Measurements from ENCODE around the gene DOLPP1.

Gene DOLPP1

GRCh38 chr9:129130791-129131190, 49.9 kb downstream of the DOLPP1 start:
- no peaks in the 10 kb centered on the region for H3K9me3 ChIP-seq (replicated peaks in 1 of 11)
- H3K4me2 ChIP-seq: no peak overlapping the region
- peaks cover 0 to 40% (median 4%) of the 10 kb centered on the region in 11 experiments; a peak in 9 of 22 replicates for H4K20me1 ChIP-seq
- no peaks in the 10 kb centered on the region for H3K27me3 ChIP-seq
- H3K4me1 ChIP-seq: peaks cover 15 to 32% (median 25%) of the 10 kb centered on the region in 10 experiments
- peaks cover 76 to 96% (median 84%) of the 10 kb centered on the region in 11 experiments for H3K36me3 ChIP-seq
- TF ChIP-seq Cebpa-rat (IDR thresholded peaks at IDR 0.05): no peak
- no peak overlapping the region for H3K9ac ChIP-seq
- no peak overlapping the region for H3K27ac ChIP-seq
- no peak overlapping the region for H3K4me3 ChIP-seq

DNA sequence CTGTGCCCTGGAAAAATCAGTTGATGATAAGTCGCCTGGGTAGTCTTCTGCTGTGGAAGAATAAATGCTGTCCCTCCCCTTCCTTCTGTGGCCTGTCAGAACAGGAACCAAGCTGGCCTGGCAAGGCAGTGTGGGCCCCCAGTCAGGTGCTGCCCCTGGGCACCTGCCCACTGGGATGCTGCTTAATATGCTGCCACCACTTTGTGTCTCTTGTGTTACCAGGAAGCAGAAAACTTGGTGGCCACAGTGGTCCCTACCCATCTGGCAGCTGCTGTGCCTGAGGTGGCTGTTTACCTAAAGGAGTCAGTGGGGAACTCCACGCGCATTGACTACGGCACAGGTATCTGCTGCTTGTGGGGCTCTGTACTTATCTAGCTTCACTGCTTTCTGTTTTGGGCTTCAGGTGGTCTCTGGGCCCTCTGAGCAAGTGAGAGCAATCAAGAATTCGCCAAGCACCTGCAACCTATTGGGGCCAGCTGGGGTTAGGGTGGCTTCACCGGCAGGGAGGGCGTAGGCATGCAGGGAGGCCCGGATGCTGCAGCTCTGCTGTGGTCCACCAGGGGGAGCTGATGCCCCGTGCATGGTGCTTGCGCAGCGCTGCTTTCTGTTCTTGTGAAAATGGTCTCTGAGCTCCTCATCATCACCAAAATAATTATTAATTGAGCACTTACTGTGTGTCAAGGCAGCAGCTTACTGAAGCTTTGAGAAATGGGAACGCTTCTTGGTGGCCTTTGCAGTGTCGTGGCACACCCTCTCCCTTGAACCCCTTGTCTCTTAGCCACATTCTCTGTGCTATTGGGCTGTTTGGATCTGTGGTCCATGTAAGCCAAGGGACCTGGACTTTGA, 50.6 kb downstream of the DOLPP1 start:
- Histone ChIP-seq H3K27ac (no peak overlapping the region), H3K27me3 (no peaks in the 10 kb centered on the region), H3K4me1 (peaks cover 8 to 24% (median 17%) of the 10 kb centered on the region in 10 experiments), H3K9ac (peak overlapping the region in 3 of 11 experiments; percentile 1 to 13 (median 8); a peak in 1 of 22 replicates), H4K20me1 (peaks cover 0 to 35% (median 4%) of the 10 kb centered on the region in 11 experiments; a peak in 9 of 22 replicates), H3K9me3 (replicated peaks in 1 of 11) (no peaks in the 10 kb centered on the region), H3K4me2 (peak overlapping the region in 3 of 11 experiments; percentile 5 to 30 (median 28); a peak in 2 of 22 replicates), H3K4me3 (no peak overlapping the region), H3K36me3 (peaks cover 80 to 97% (median 90%) of the 10 kb centered on the region in 11 experiments)
- no peak for TF ChIP-seq Cebpa-rat (IDR thresholded peaks at IDR 0.05)

DNA sequence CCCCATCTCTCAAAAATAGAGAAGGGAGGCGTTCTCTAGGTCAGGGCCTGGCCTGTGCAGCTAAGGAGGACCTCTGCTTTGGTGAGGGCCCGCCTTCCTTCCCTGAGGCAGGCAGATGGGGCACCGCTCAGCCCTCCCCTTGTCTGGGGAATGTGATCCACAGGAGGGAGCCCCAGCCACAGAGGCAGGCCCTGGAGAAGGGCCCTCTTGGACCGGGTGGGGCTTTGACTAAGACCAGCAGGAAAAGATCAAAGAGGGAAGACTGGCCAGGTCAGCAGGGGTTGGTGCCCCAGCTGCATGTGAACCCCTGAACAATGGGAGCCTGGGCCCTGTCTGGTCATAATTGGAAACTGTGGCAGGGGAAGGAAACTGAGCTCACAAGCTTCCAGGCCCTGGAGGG, 52.2 kb downstream of the DOLPP1 start:
- Histone ChIP-seq H4K20me1 (peaks cover 0 to 19% (median 0%) of the 10 kb centered on the region in 11 experiments; a peak in 6 of 22 replicates), H3K36me3 (peaks cover 85 to 100% (median 94%) of the 10 kb centered on the region in 11 experiments), H3K4me3 (no peak overlapping the region), H3K9me3 (replicated peaks in 1 of 11) (no peaks in the 10 kb centered on the region), H3K27me3 (no peaks in the 10 kb centered on the region), H3K27ac (peak overlapping the region in 5 of 11 experiments; percentile 6 to 42 (median 24); a peak in 4 of 22 replicates), H3K4me2 (no peak overlapping the region), H3K9ac (peak overlapping the region in 9 of 11 experiments; percentile 4 to 56 (median 28); a peak in 9 of 22 replicates), H3K4me1 (peaks cover 0 to 12% (median 4%) of the 10 kb centered on the region in 10 experiments; a peak in 12 of 20 replicates)
- no peak for TF ChIP-seq Cebpa-rat (IDR thresholded peaks at IDR 0.05)

- TF ChIP-seq Cebpa-rat (IDR thresholded peaks at IDR 0.05): no peak
- no peak overlapping the region for H3K4me3 ChIP-seq
- no peaks in the 10 kb centered on the region for H3K27me3 ChIP-seq
- H3K9me3 ChIP-seq (replicated peaks in 1 of 11): no peaks in the 10 kb centered on the region
- no peak overlapping the region for H3K27ac ChIP-seq
- H3K9ac ChIP-seq: peak overlapping the region in 1 of 11 experiments; percentile 35; a peak in 1 of 22 replicates
- H4K20me1 ChIP-seq: peaks cover 0 to 12% (median 0%) of the 10 kb centered on the region in 11 experiments; a peak in 4 of 22 replicates
- H3K4me1 ChIP-seq: peaks cover 11 to 34% (median 23%) of the 10 kb centered on the region in 10 experiments
- peaks cover 74 to 85% (median 82%) of the 10 kb centered on the region in 11 experiments for H3K36me3 ChIP-seq
- H3K4me2 ChIP-seq: no peak overlapping the region
These were observed 54.6 kb downstream of the DOLPP1 start for GRCh38 chr9:129135476-129135875.

- Histone ChIP-seq H3K9ac (peak overlapping the region in 1 of 11 experiments; percentile 24; a peak in 2 of 22 replicates), H3K4me2 (no peak overlapping the region), H3K36me3 (peaks cover 64 to 74% (median 71%) of the 10 kb centered on the region in 11 experiments)
These were observed 55.6 kb downstream of the DOLPP1 start for GRCh38 chr9:129136446-129137035.

GRCh38 chr9:129137292-129138143, 56.6 kb downstream of the DOLPP1 start:
- Histone ChIP-seq H4K20me1 (peaks cover 0 to 4% (median 0%) of the 10 kb centered on the region in 11 experiments; a peak in 1 of 22 replicates), H3K4me1 (peaks cover 31 to 44% (median 39%) of the 10 kb centered on the region in 10 experiments), H3K4me2 (peak overlapping the region in 2 of 11 experiments; percentile 52 to 93; a peak in 1 of 22 replicates), H3K4me3 (no peak overlapping the region), H3K9ac (peak overlapping the region in 6 of 11 experiments; percentile 8 to 100 (median 70); a peak in 6 of 22 replicates), H3K27me3 (no peaks in the 10 kb centered on the region), H3K27ac (peak overlapping the region in 4 of 11 experiments; percentile 25 to 100 (median 100); a peak in 3 of 22 replicates), H3K36me3 (peaks cover 61 to 72% (median 67%) of the 10 kb centered on the region in 11 experiments), H3K9me3 (replicated peaks in 1 of 11) (no peaks in the 10 kb centered on the region)
- TF ChIP-seq Cebpa-rat (IDR thresholded peaks at IDR 0.05): no peak

More at GRCh38 chr9:129136446-129137035, 55.6 kb downstream of the DOLPP1 start:
- no peak for TF ChIP-seq Cebpa-rat (IDR thresholded peaks at IDR 0.05)
- H3K27ac ChIP-seq: peak overlapping the region in 2 of 11 experiments; percentile 14 to 25; a peak in 1 of 22 replicates
- no peak overlapping the region for H3K4me3 ChIP-seq
- no peaks in the 10 kb centered on the region for H3K9me3 ChIP-seq (replicated peaks in 1 of 11)
- no peaks in the 10 kb centered on the region for H3K27me3 ChIP-seq
- peaks cover 0 to 5% (median 0%) of the 10 kb centered on the region in 11 experiments; a peak in 2 of 22 replicates for H4K20me1 ChIP-seq
- peaks cover 22 to 40% (median 32%) of the 10 kb centered on the region in 10 experiments for H3K4me1 ChIP-seq

DNA sequence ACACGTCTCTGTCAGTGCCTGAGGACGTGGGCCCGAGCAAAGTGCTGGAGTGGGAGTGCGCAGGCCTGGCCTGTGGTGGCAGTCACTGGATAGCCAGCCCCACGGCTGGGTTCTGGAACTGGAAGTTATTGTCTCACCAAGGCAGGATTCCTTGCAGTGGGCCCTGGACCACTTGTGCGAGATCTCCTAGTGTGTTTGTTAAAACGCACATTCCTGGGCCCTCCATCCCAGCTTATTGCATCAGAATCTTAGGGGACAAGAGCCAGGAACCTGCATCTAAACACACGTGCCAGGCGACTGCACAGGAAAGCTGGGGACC, 57.2 kb downstream of the DOLPP1 start:
- peaks cover 58 to 72% (median 64%) of the 10 kb centered on the region in 11 experiments for H3K36me3 ChIP-seq
- H3K9me3 ChIP-seq (replicated peaks in 1 of 11): no peaks in the 10 kb centered on the region
- H3K9ac ChIP-seq: peak overlapping the region in 8 of 11 experiments; percentile 8 to 100 (median 70); a peak in 8 of 22 replicates
- peaks cover 0 to 2% (median 0%) of the 10 kb centered on the region in 11 experiments; a peak in 1 of 22 replicates for H4K20me1 ChIP-seq
- H3K27ac ChIP-seq: peak overlapping the region in 6 of 11 experiments; percentile 37 to 100 (median 100); a peak in 8 of 22 replicates
- no peaks in the 10 kb centered on the region for H3K27me3 ChIP-seq
- H3K4me1 ChIP-seq: peaks cover 37 to 50% (median 45%) of the 10 kb centered on the region in 10 experiments
- no peak for TF ChIP-seq Cebpa-rat (IDR thresholded peaks at IDR 0.05)
- H3K4me3 ChIP-seq: no peak overlapping the region
- H3K4me2 ChIP-seq: peak overlapping the region in 3 of 11 experiments; percentile 52 to 93 (median 93); a peak in 5 of 22 replicates
